Osteocyte (in vitro differentiated cells): Measurements from ENCODE around the gene ASIC2. TPM values are rescaled to one million over a fixed set of nuclear protein-coding genes. Genes with fewer than 3 reads are reported as not detected.

Experiments
- DNase-seq: peaks from one replicate; pipeline ENCODE4 v3.0.0; 2021; ENCODE audit warnings: mixed read lengths; ENCODE audit not compliant: unreplicated experiment; ENCODE audit errors: extremely low spot score
- H3K27ac Mint-ChIP-seq: one replicate; pipeline ENCODE4 v1.8.0; 2021; ENCODE audit warnings: mild to moderate bottlenecking, mixed read lengths; ENCODE audit not compliant: unreplicated experiment
- H3K27me3 Mint-ChIP-seq: one replicate; pipeline ENCODE4 v1.8.0; 2021; ENCODE audit warnings: mixed read lengths; ENCODE audit not compliant: unreplicated experiment
- H3K36me3 Mint-ChIP-seq: one replicate; pipeline ENCODE4 v1.8.0; 2021; ENCODE audit warnings: mixed read lengths; ENCODE audit not compliant: unreplicated experiment
- H3K4me1 Mint-ChIP-seq: one replicate; pipeline ENCODE4 v1.8.0; 2021; ENCODE audit warnings: mixed read lengths; ENCODE audit not compliant: unreplicated experiment
- H3K4me3 Mint-ChIP-seq: one replicate; pipeline ENCODE4 v1.8.0; 2021; ENCODE audit warnings: mild to moderate bottlenecking, moderate library complexity, mixed read lengths; ENCODE audit not compliant: unreplicated experiment
- H3K9me3 Mint-ChIP-seq: one replicate; pipeline ENCODE4 v1.8.0; 2021; ENCODE audit warnings: mixed read lengths; ENCODE audit not compliant: unreplicated experiment
- CTCF ChIP-seq: fragments of 200-600 bp; sonication (generic); IDR thresholded peaks from 2 replicates; pipeline ENCODE4 v1.5.0; 2021; ENCODE audit warnings: antibody characterized with exemption, mild to moderate bottlenecking, moderate library complexity
- total RNA-seq: library from RNA; stranded (reverse); gene quantifications from 2 replicates; pipeline ENCODE4 v1.2.1, GENCODE V29; 2021

ASIC2 gene
- total RNA-seq, 1 donor from 2014 or later: not detected

GRCh38 chr17:33209671-33210070, 83.4 kb downstream of the ASIC2 start:
- Mint-ChIP-seq H3K9me3 (peaks cover 8% of the 10 kb centered on the region), H3K4me3 (no peak overlapping the region), H3K27ac (no peak overlapping the region), H3K36me3 (no peaks in the 10 kb centered on the region), H3K4me1 (no peaks in the 10 kb centered on the region), H3K27me3 (no peaks in the 10 kb centered on the region)
- no peak for DNase-seq
- TF ChIP-seq CTCF: no peak

GRCh38 chr17:33207231-33207630, 85.9 kb downstream of the ASIC2 start:
- H3K27me3 Mint-ChIP-seq: no peaks in the 10 kb centered on the region
- peaks cover 6% of the 10 kb centered on the region for H3K9me3 Mint-ChIP-seq
- no peaks in the 10 kb centered on the region for H3K4me1 Mint-ChIP-seq
- TF ChIP-seq CTCF: no peak
- H3K4me3 Mint-ChIP-seq: no peak overlapping the region
- H3K27ac Mint-ChIP-seq: no peak overlapping the region
- DNase-seq: no peak
- H3K36me3 Mint-ChIP-seq: no peaks in the 10 kb centered on the region

- no peak for TF ChIP-seq CTCF
- H3K36me3 Mint-ChIP-seq: no peaks in the 10 kb centered on the region
- DNase-seq: no peak
- no peaks in the 10 kb centered on the region for H3K9me3 Mint-ChIP-seq
- no peak overlapping the region for H3K27ac Mint-ChIP-seq
- no peak overlapping the region for H3K4me3 Mint-ChIP-seq
- H3K27me3 Mint-ChIP-seq: no peaks in the 10 kb centered on the region
- no peaks in the 10 kb centered on the region for H3K4me1 Mint-ChIP-seq
Measured at GRCh38 chr17:33205552-33205951, 87.5 kb downstream of the ASIC2 start.

- no peaks in the 10 kb centered on the region for H3K4me1 Mint-ChIP-seq
- no peaks in the 10 kb centered on the region for H3K9me3 Mint-ChIP-seq
- no peak overlapping the region for H3K27ac Mint-ChIP-seq
- H3K4me3 Mint-ChIP-seq: no peak overlapping the region
- DNase-seq: no peak
- TF ChIP-seq CTCF: no peak
- H3K36me3 Mint-ChIP-seq: no peaks in the 10 kb centered on the region
- no peaks in the 10 kb centered on the region for H3K27me3 Mint-ChIP-seq
Measured at GRCh38 chr17:33204701-33205100, 88.4 kb downstream of the ASIC2 start.

- no peak for DNase-seq
- no peak for TF ChIP-seq CTCF
- Mint-ChIP-seq H3K4me3 (no peak overlapping the region), H3K9me3 (no peaks in the 10 kb centered on the region), H3K4me1 (no peaks in the 10 kb centered on the region), H3K36me3 (no peaks in the 10 kb centered on the region), H3K27ac (no peak overlapping the region), H3K27me3 (no peaks in the 10 kb centered on the region)
Measured at GRCh38 chr17:33204156-33204555, 88.9 kb downstream of the ASIC2 start.
